Astrocyte of the spinal cord (primary cell): ENCODE results near the gene GRID1.
"Not testable (repeated sequence)": the region's sequence is repeated elsewhere in the genome, so short reads cannot be mapped to it uniquely, and the experiment has no call there.

ENCODE experiments used
- DNase-seq: peaks from one replicate; pipeline ENCODE4 v3.0.0; 2011; ENCODE audit warnings: low read depth, low spot score
- H3K4me3 ChIP-seq: 2 replicates; pipeline ENCODE4 v1.5.1; 2011; ENCODE audit warnings: low read depth, mild to moderate bottlenecking, low read length, moderate library complexity
- CTCF ChIP-seq: IDR thresholded peaks from 2 replicates; pipeline ENCODE4 v1.5.1; 2012; ENCODE audit warnings: low read depth, mild to moderate bottlenecking, low read length, inconsistent platforms
- in situ Hi-C: cut with HindIII; loops from 2 replicates; pipeline ENCODE4 v1.10.0; 2017; ENCODE audit warnings: low sequenced_read_pairs

Gene GRID1

GRCh38 chr10:86033581-86033980 is 333.0 kb downstream of the GRID1 start:
- in situ Hi-C loops = no loop called here
- H3K4me3 ChIP-seq = no peak overlapping the region
- TF ChIP-seq CTCF = no peak
- no peak for DNase-seq

DNA sequence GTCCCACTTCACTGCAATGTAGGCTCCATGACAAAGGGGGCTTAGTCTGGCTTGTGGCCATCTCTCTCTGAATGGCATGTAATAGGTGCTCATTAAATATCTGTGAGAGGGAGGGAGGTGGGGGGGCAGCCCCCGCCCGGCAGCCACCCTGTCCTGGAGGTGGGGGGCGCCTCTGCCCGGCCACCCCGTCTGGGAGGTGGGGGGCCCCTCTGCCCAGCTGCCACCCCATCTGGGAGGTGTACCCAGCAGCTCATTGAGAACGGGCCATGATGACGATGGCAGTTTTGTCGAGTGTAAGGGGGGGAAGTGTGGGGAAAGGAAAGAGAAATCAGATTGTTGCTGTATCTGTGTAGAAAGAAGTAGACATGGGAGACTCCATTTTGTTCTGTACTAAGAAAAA is 334.5 kb downstream of the GRID1 start:
- in situ Hi-C loops, H3K4me3 ChIP-seq, DNase-seq: not testable (repeated sequence)

DNA sequence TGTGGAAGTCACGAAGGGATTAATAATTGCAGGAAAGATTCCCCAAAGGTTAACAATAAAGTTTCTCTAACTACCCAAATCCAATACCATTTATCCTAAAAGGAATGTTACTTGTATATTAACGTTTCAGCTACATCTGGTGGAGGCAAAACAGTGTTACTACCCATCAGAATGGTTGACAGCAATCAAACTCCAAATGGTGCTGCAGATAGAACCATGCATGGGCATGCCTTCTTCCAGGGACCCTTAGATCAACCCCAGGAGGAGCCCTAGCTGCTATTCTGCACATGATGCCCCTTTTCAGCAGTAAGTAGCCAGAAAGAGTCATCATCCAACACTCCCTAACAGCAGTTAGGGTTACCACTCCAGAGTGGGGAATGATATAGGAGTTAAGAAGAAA is 336.3 kb downstream of the GRID1 start:
- in situ Hi-C loops = no loop called here
- no peak for TF ChIP-seq CTCF
- DNase-seq = no peak
- no peak overlapping the region for H3K4me3 ChIP-seq

DNA sequence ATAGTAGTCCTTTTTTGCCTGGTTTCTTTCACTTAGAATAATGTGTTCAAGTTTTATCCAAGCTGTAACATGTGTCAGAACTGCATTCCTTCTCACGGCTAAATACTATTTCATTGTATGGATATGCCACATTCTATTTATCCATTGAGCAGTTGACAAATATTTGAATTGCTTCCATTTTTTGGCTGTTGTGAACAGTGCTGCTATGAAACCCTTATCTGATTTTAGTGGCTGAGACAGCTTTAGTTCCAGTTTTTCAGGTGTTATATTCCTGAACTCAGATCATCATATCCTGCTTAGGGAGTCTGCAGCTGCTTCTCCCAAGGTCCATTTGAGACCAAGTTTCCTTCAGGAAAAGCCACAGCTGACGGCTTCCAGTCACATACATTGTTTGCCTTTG is 339.2 kb downstream of the GRID1 start:
- in situ Hi-C loops = no loop called here
- TF ChIP-seq CTCF = no peak
- H3K4me3 ChIP-seq = no peak overlapping the region
- DNase-seq = no peak

- TF ChIP-seq CTCF = no peak
- DNase-seq = no peak
- in situ Hi-C loops = no loop called here
- H3K4me3 ChIP-seq = no peak overlapping the region
Measured at GRCh38 chr10:86025509-86025908, 341.1 kb downstream of the GRID1 start.

- no peak overlapping the region for H3K4me3 ChIP-seq
- in situ Hi-C loops = no loop called here
- no peak for TF ChIP-seq CTCF
- no peak for DNase-seq
Measured at GRCh38 chr10:86024281-86025041, 342.1 kb downstream of the GRID1 start.

GRCh38 chr10:86023931-86024280 is 342.7 kb downstream of the GRID1 start:
- TF ChIP-seq CTCF = no peak
- in situ Hi-C loops = no loop called here
- H3K4me3 ChIP-seq = no peak overlapping the region
- DNase-seq = no peak
